Astrocyte (in vitro differentiated cells and primary cell): ENCODE measurements around the gene KBTBD12. TPM values are rescaled to one million over a fixed set of nuclear protein-coding genes. Genes with fewer than 3 reads are reported as not detected.
"Not testable (repeated sequence)": the region's sequence is repeated elsewhere in the genome, so short reads cannot be mapped to it uniquely, and the experiment has no call there.

ENCODE experiments used
- DNase-seq: peaks from one replicate; pipeline ENCODE4 v3.0.0-alpha.2; 2010; ENCODE audit warnings: low read depth
- FAIRE-seq: peaks from 2 replicates; lab custom pipeline; 2011; peaks lifted over from hg19 to GRCh38; lab: Jason Lieb, UNC
- H2AFZ ChIP-seq: 2 replicates; pipeline ENCODE4 v1.6.0; 2012; ENCODE audit warnings: low read depth, low read length, inconsistent platforms
- H3K27ac ChIP-seq: 2 replicates; pipeline ENCODE4 v1.5.1; 2011; ENCODE audit warnings: low read depth, low read length, inconsistent platforms
- H3K27me3 ChIP-seq: 2 replicates; pipeline ENCODE4 v1.6.0; 2011; ENCODE audit warnings: low read length, inconsistent platforms; ENCODE audit not compliant: insufficient read depth
- H3K36me3 ChIP-seq: 2 replicates; pipeline ENCODE4 v1.5.1; 2011; ENCODE audit warnings: low read length, inconsistent platforms; ENCODE audit not compliant: insufficient read depth
- H3K4me1 ChIP-seq: 2 replicates; pipeline ENCODE4 v1.5.1; 2011; ENCODE audit warnings: low read length, inconsistent platforms; ENCODE audit not compliant: insufficient read depth
- H3K4me2 ChIP-seq: 2 replicates; pipeline ENCODE4 v1.6.0; 2012; ENCODE audit warnings: low read length, inconsistent platforms
- H3K4me3 ChIP-seq: 2 replicates; pipeline ENCODE4 v1.5.1; 2011; ENCODE audit warnings: low read depth, mild to moderate bottlenecking, low read length, inconsistent platforms; ENCODE audit not compliant: insufficient read depth
- H3K79me2 ChIP-seq: 2 replicates; pipeline ENCODE4 v1.6.0; 2012; ENCODE audit warnings: mild to moderate bottlenecking, low read length, inconsistent platforms; ENCODE audit not compliant: insufficient read depth
- H3K9ac ChIP-seq: 2 replicates; pipeline ENCODE4 v1.6.0; 2012; ENCODE audit warnings: mild to moderate bottlenecking, low read length, inconsistent platforms
- H3K9me3 ChIP-seq: 2 replicates; pipeline ENCODE4 v1.5.1; 2012; ENCODE audit warnings: low read depth, mild to moderate bottlenecking, low read length, inconsistent platforms; ENCODE audit not compliant: insufficient read depth
- H4K20me1 ChIP-seq: 2 replicates; pipeline ENCODE4 v1.6.0; 2012; ENCODE audit warnings: low read length, inconsistent platforms; ENCODE audit not compliant: insufficient read depth
- H3K27ac Mint-ChIP-seq: one replicate; pipeline ENCODE4 v1.8.0; 2021; ENCODE audit warnings: mild to moderate bottlenecking, mixed read lengths; ENCODE audit not compliant: unreplicated experiment
- H3K27me3 Mint-ChIP-seq: one replicate; pipeline ENCODE4 v1.8.0; 2021; ENCODE audit warnings: low read depth, mixed read lengths; ENCODE audit not compliant: unreplicated experiment
- H3K36me3 Mint-ChIP-seq: one replicate; pipeline ENCODE4 v1.8.0; 2021; ENCODE audit warnings: low read depth, mixed read lengths; ENCODE audit not compliant: unreplicated experiment
- H3K4me1 Mint-ChIP-seq: one replicate; pipeline ENCODE4 v1.8.0; 2021; ENCODE audit warnings: low read depth, mixed read lengths; ENCODE audit not compliant: unreplicated experiment
- H3K4me3 Mint-ChIP-seq: one replicate; pipeline ENCODE4 v1.8.0; 2021; ENCODE audit warnings: mild to moderate bottlenecking, moderate library complexity, mixed read lengths; ENCODE audit not compliant: unreplicated experiment
- H3K9me3 Mint-ChIP-seq: one replicate; pipeline ENCODE4 v1.8.0; 2021; ENCODE audit warnings: mild to moderate bottlenecking, mixed read lengths; ENCODE audit not compliant: unreplicated experiment
- EZH2 ChIP-seq: IDR thresholded peaks from 2 replicates; pipeline ENCODE4 v1.6.1; 2012; ENCODE audit warnings: mild to moderate bottlenecking, low read length, inconsistent platforms; ENCODE audit not compliant: insufficient read depth
- total RNA-seq: library from RNA; stranded (reverse); gene quantifications from 2 replicates; pipeline ENCODE4 v1.2.1, GENCODE V29; 2021
- TF ChIP-seq, protein P1 (sequence below): IDR thresholded peaks from 2 replicates; pipeline ENCODE4 v1.5.1; 2011; ENCODE audit warnings: low read depth, mild to moderate bottlenecking, inconsistent platforms, low read length, moderate library complexity; ENCODE audit not compliant: insufficient read depth

The KBTBD12 gene
- total RNA-seq, 1 donor from 2014 or later = not detected

DNA sequence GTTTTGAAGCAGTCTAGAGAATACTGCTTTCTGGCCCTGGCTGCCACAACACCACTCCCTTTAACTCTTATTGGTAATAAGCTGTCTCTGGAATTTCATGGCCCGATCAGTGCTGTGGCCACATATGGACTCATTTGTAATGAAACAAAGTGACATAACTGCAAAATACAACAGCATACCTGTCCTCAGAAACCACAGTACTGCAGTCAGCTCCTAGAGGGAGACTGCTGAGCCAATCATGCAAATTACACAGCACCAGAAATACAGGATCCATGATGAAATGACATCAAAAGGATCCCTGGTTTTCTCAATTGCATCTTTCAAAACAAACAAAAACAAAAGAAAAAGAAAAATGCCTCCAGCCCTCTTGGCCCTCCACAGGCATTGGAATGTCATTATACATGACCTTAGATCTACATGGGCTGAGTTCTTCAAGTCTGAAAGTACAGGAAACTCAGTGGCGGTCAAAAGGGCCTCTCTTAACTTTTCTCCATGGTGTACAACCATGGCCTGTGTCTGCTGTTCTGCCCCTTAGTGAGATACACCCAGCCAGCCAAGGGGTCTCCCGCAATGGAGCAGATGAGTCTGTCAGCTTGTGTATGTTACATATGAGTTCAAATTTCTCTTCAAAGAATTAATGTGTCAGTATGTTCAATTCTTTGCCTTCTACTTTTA lies 24.9 kb upstream of the KBTBD12 start:
- no peaks in the 10 kb centered on the region for H3K27me3 Mint-ChIP-seq
- no peak for FAIRE-seq
- no peaks in the 10 kb centered on the region for H3K36me3 ChIP-seq

DNA sequence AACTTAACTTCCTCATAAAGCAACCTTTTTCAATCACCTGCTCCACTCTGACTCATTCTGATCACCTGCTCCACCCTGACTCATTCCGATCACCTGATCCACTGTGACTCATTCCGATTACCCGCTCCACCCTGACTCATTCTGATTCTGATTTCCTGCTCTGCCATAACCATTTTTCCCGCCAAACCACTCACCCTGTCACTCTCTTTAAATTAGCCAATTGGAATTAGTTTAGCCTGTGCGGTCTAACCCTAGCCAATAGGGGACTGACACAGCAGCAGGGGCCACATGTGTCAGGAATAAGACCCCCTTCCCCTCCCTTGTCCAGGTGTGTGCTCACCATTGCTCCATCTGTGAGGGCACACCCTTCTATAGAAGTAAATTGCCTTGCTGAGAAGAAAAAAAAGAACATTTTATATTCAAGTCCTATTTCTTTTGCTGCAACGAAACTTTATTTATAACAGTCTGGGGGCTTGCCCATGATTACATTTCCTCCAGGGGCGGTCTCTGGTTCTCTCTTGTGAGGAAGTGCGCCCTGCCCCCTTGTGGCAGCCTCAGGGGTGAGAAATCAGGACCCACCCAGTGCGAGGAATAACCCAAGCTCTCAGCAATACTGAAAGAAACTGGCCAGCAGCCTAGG lies 24.3 kb upstream of the KBTBD12 start:
- not testable (repeated sequence) for H3K27me3 Mint-ChIP-seq
- DNase-seq = peak; percentile 48

More for the DNA sequence above, 24.9 kb upstream of the KBTBD12 start:
- Mint-ChIP-seq H3K9me3 (peaks cover 19% of the 10 kb centered on the region), H3K27ac (peak overlapping the region; percentile 84), H3K36me3 (peaks cover 2% of the 10 kb centered on the region), H3K4me3 (no peak overlapping the region), H3K4me1 (peaks cover 22% of the 10 kb centered on the region)
- H3K4me2 ChIP-seq = peak overlapping the region; percentile 8
- peaks cover 15% of the 10 kb centered on the region for H3K9me3 ChIP-seq
- no peak overlapping the region for H2AFZ ChIP-seq
- peak overlapping the region; percentile 65 for H3K27ac ChIP-seq
- peaks cover 30% of the 10 kb centered on the region for H3K4me1 ChIP-seq
- peak overlapping the region; percentile 33 for H3K9ac ChIP-seq
- no peaks in the 10 kb centered on the region for H3K79me2 ChIP-seq
- DNase-seq = peak; percentile 37
- no peaks in the 10 kb centered on the region for H4K20me1 ChIP-seq
- no peak overlapping the region for H3K4me3 ChIP-seq
- H3K27me3 ChIP-seq = no peaks in the 10 kb centered on the region
- TF ChIP-seq EZH2 = no peak
- TF ChIP-seq, protein P1, sequence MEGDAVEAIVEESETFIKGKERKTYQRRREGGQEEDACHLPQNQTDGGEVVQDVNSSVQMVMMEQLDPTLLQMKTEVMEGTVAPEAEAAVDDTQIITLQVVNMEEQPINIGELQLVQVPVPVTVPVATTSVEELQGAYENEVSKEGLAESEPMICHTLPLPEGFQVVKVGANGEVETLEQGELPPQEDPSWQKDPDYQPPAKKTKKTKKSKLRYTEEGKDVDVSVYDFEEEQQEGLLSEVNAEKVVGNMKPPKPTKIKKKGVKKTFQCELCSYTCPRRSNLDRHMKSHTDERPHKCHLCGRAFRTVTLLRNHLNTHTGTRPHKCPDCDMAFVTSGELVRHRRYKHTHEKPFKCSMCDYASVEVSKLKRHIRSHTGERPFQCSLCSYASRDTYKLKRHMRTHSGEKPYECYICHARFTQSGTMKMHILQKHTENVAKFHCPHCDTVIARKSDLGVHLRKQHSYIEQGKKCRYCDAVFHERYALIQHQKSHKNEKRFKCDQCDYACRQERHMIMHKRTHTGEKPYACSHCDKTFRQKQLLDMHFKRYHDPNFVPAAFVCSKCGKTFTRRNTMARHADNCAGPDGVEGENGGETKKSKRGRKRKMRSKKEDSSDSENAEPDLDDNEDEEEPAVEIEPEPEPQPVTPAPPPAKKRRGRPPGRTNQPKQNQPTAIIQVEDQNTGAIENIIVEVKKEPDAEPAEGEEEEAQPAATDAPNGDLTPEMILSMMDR = no peak

DNA sequence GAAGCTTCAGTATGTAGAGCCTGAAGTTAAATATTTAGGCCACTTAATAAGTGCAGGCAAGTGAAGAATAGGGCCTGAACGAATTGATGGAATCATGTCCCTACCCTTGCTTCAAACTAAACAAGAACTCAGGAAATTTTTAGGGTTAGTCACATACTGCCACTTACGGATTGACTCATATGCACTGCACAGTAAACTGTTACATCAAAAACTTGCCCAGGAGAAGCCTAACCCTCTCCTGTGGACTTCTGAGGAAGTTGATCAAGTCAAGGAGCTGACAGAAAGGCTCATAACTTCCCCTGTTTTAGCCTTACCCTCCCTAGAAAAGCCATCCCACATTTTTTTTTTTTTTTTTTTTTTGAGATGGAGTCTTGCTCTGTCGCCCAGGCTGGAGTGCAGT lies 20.6 kb upstream of the KBTBD12 start:
- H3K4me3 ChIP-seq = no peak overlapping the region
- H3K4me1 ChIP-seq = peaks cover 7% of the 10 kb centered on the region
- Mint-ChIP-seq H3K4me3 (no peak overlapping the region), H3K27me3 (peaks cover 2% of the 10 kb centered on the region), H3K4me1 (peaks cover 2% of the 10 kb centered on the region), H3K27ac (no peak overlapping the region), H3K9me3 (peaks cover 19% of the 10 kb centered on the region), H3K36me3 (peaks cover 2% of the 10 kb centered on the region)
- no peak overlapping the region for H3K27ac ChIP-seq
- FAIRE-seq = no peak
- no peaks in the 10 kb centered on the region for H3K36me3 ChIP-seq
- H3K9ac ChIP-seq = no peak overlapping the region
- no peak for DNase-seq
- no peak overlapping the region for H2AFZ ChIP-seq
- no peaks in the 10 kb centered on the region for H3K27me3 ChIP-seq
- H4K20me1 ChIP-seq = no peaks in the 10 kb centered on the region
- H3K4me2 ChIP-seq = no peak overlapping the region
- peaks cover 15% of the 10 kb centered on the region for H3K9me3 ChIP-seq
- H3K79me2 ChIP-seq = no peaks in the 10 kb centered on the region
- no peak for TF ChIP-seq EZH2
- TF ChIP-seq, protein P1 = no peak

More for the DNA sequence above, 24.3 kb upstream of the KBTBD12 start:
- H3K36me3 ChIP-seq, H3K27me3 ChIP-seq, H4K20me1 ChIP-seq, H3K4me2 ChIP-seq, H3K4me3 ChIP-seq, H3K36me3 Mint-ChIP-seq, H3K9ac ChIP-seq, H3K27ac ChIP-seq, FAIRE-seq, H3K4me3 Mint-ChIP-seq, H3K79me2 ChIP-seq, H2AFZ ChIP-seq: not testable (repeated sequence)
- Histone ChIP-seq H3K9me3 (peaks cover 15% of the 10 kb centered on the region), H3K4me1 (peaks cover 30% of the 10 kb centered on the region)
- H3K9me3 Mint-ChIP-seq = peaks cover 19% of the 10 kb centered on the region
- peaks cover 22% of the 10 kb centered on the region for H3K4me1 Mint-ChIP-seq
- H3K27ac Mint-ChIP-seq = peak overlapping the region; percentile 29
